GM23338 (cell line): Measurements from ENCODE around the gene RBM27. TPM values are rescaled to one million over a fixed set of nuclear protein-coding genes. Genes with fewer than 3 reads are reported as not detected.

Experiments used
- ATAC-seq: fragments of 200-7000 bp; cut with Tn5 transposase; 3 replicates; pipeline ENCODE4 v1.9.1; 2020
- DNase-seq: peaks from one replicate; pipeline ENCODE4 v3.0.0-alpha.2; 2015; ENCODE audit warnings: low spot score
- H2AFZ ChIP-seq: fragments of 200-600 bp; sonication (generic); 2 replicates; pipeline ENCODE4 v1.8.0; 2016; ENCODE audit warnings: antibody characterized with exemption, mild to moderate bottlenecking, moderate library complexity
- H3F3A ChIP-seq: fragments of 200-600 bp; sonication (generic); replicated peaks from 2 replicates; pipeline ENCODE4 v1.8.0; 2017; ENCODE audit warnings: antibody characterized with exemption, mixed run types, low read depth
- H3K27ac ChIP-seq: fragments of 200-600 bp; sonication (generic); 2 replicates; pipeline ENCODE4 v1.6.1; 2016; ENCODE audit warnings: low read depth
- H3K27me3 ChIP-seq: fragments of 200-600 bp; sonication (generic); 2 replicates; pipeline ENCODE4 v1.8.0; 2016; ENCODE audit warnings: mild to moderate bottlenecking, mixed run types, moderate library complexity; ENCODE audit not compliant: insufficient read depth
- H3K36me3 ChIP-seq: fragments of 200-600 bp; sonication (generic); 2 replicates; pipeline ENCODE4 v1.8.0; 2016; ENCODE audit warnings: mild to moderate bottlenecking; ENCODE audit not compliant: insufficient read depth
- H3K4me1 ChIP-seq: fragments of 200-600 bp; sonication (generic); 2 replicates; pipeline ENCODE4 v1.8.0; 2016; ENCODE audit warnings: mild to moderate bottlenecking, moderate library complexity; ENCODE audit not compliant: insufficient read depth
- H3K4me2 ChIP-seq: fragments of 200-600 bp; sonication (generic); 2 replicates; pipeline ENCODE4 v1.7.1; 2017; ENCODE audit warnings: mixed run types
- H3K4me3 ChIP-seq: fragments of 200-600 bp; sonication (generic); 2 replicates; pipeline ENCODE4 v1.6.1; 2016; ENCODE audit warnings: mixed run types
- H3K79me2 ChIP-seq: fragments of 200-600 bp; sonication (generic); replicated peaks from 2 replicates; pipeline ENCODE4 v1.8.0; 2017; ENCODE audit warnings: mild to moderate bottlenecking; ENCODE audit not compliant: insufficient read depth
- H3K9me2 ChIP-seq: fragments of 200-600 bp; sonication (generic); 2 replicates; pipeline ENCODE4 v1.8.0; 2017; ENCODE audit not compliant: insufficient read depth
- H4K20me1 ChIP-seq: fragments of 200-600 bp; sonication (generic); replicated peaks from 2 replicates; pipeline ENCODE4 v1.8.0; 2017; ENCODE audit warnings: mild to moderate bottlenecking; ENCODE audit not compliant: insufficient read depth
- H3K27ac Mint-ChIP-seq: 2 replicates; pipeline ENCODE4 v1.8.0; 2020; ENCODE audit warnings: inconsistent platforms, mild to moderate bottlenecking, moderate library complexity, mixed read lengths
- H3K27me3 Mint-ChIP-seq: 3 replicates; pipeline ENCODE4 v1.8.0; 2022; ENCODE audit warnings: low read depth, mild to moderate bottlenecking, moderate library complexity, mixed read lengths, inconsistent platforms; ENCODE audit not compliant: insufficient read depth, poor library complexity
- H3K36me3 Mint-ChIP-seq: 3 replicates; pipeline ENCODE4 v1.8.0; 2021; ENCODE audit warnings: low read depth, mild to moderate bottlenecking, inconsistent platforms, moderate library complexity, mixed read lengths
- H3K4me1 Mint-ChIP-seq: 3 replicates; pipeline ENCODE4 v1.8.0; 2020; ENCODE audit warnings: mild to moderate bottlenecking, inconsistent platforms, mixed read lengths
- H3K4me3 Mint-ChIP-seq: 3 replicates; pipeline ENCODE4 v1.8.0; 2021; ENCODE audit warnings: moderate library complexity, mild to moderate bottlenecking, inconsistent platforms, mixed read lengths
- H3K9me3 Mint-ChIP-seq: 3 replicates; pipeline ENCODE4 v1.8.0; 2020; ENCODE audit warnings: moderate library complexity, mild to moderate bottlenecking, inconsistent platforms, mixed read lengths
- CTCF ChIP-seq, 2 experiments: fragments of 200-600 bp in 1 of 2; sonication (generic) in 1 of 2; conservative IDR thresholded peaks; 2 replicates each; pipeline versions ENCODE4 v1.5.1 to v1.6.1; 2016 to 2017; ENCODE audit warnings: antibody characterized with exemption in 2 of 2, low read depth in 2 of 2, mild to moderate bottlenecking in 2 of 2, moderate library complexity in 1 of 2
- ETS1 ChIP-seq: IDR thresholded peaks from 2 replicates; pipeline ENCODE4 v1.6.1; 2016; ENCODE audit warnings: antibody characterized with exemption
- JUNB ChIP-seq: IDR thresholded peaks from one replicate; pipeline ENCODE4 v1.6.1; 2016; ENCODE audit warnings: antibody characterized with exemption; ENCODE audit not compliant: unreplicated experiment
- POLR2AphosphoS5 ChIP-seq: IDR thresholded peaks from 2 replicates; pipeline ENCODE4 v1.6.1; 2016; ENCODE audit warnings: antibody characterized with exemption, low read depth
- ZNF114 ChIP-seq: fragments of 250-450 bp; sonication (Bioruptor Pico); IDR thresholded peaks from 2 replicates; pipeline ENCODE4 v1.5.0; 2020; ENCODE audit warnings: mild to moderate bottlenecking, moderate library complexity
- ZNF462 ChIP-seq: fragments of 250-450 bp; sonication (Bioruptor Pico); IDR thresholded peaks from 2 replicates; pipeline ENCODE4 v1.5.0; 2020; ENCODE audit warnings: mild to moderate bottlenecking, moderate library complexity
- polyA plus RNA-seq: library from polyadenylated mRNA; unstranded; fragments of >200 nt; fragmentation: Nextera tagmentation; extraction: Ambion mirVana; gene quantifications from 2 replicates; pipeline ENCODE4 v1.2.1, GENCODE V29; 2016
- total RNA-seq: library from RNA; depleted of rRNA; stranded (reverse); fragments of >200 nt; shearing (Covaris generic); gene quantifications from 2 replicates; pipeline ENCODE4 v1.2.3, GENCODE V29; 2014

The RBM27 gene
- total and polyA plus RNA-seq, 2 experiments from 2014 or later, result 22.4 to 59.5 TPM

GRCh38 chr5:146243247-146243646, 39.8 kb downstream of the RBM27 start (continued):
- TF ChIP-seq CTCF (conservative IDR thresholded peaks at IDR 0.05; ENCODE audit: low read depth in 2 of 2), result no peak
- TF ChIP-seq ETS1, result no peak
- no peak for TF ChIP-seq JUNB

GRCh38 chr5:146248561-146248960, 45.2 kb downstream of the RBM27 start:
- Histone ChIP-seq H2AFZ (no peak overlapping the region), H3K27ac (no peak overlapping the region), H4K20me1 (peaks cover 10% of the 10 kb centered on the region; the same call in 1 of the 2 replicates), H3K36me3 (peaks cover 16% of the 10 kb centered on the region), H3K79me2 (peaks cover 34% of the 10 kb centered on the region), H3K4me3 (no peak overlapping the region), H3K9me2 (no peaks in the 10 kb centered on the region), H3F3A (no peaks in the 10 kb centered on the region), H3K4me2 (no peak overlapping the region), H3K27me3 (no peaks in the 10 kb centered on the region), H3K4me1 (no peaks in the 10 kb centered on the region)
- Mint-ChIP-seq H3K27ac (no peak overlapping the region), H3K4me1 (no peaks in the 10 kb centered on the region), H3K9me3 (no peaks in the 10 kb centered on the region), H3K36me3 (peaks cover 25% of the 10 kb centered on the region), H3K27me3 (no peaks in the 10 kb centered on the region), H3K4me3 (no peak overlapping the region)
- no peak for ATAC-seq
- no peak for TF ChIP-seq POLR2AphosphoS5
- no peak for TF ChIP-seq ZNF462 (CRISPR knock-in tag)
- no peak for TF ChIP-seq ZNF114
- DNase-seq, result no peak
